Trophoblast cell (in vitro differentiated cells and primary cell): ENCODE measurements around the gene HELZ2.

Source experiments
- DNase-seq, 2 donors: peaks; one replicate each; pipeline ENCODE4 v3.0.0-alpha.2; 2016
- H2AFZ ChIP-seq: 2 replicates; pipeline ENCODE4 v1.6.1; 2013; ENCODE audit warnings: low read length, moderate library complexity, mild to moderate bottlenecking; ENCODE audit not compliant: insufficient read depth, poor library complexity
- H2AK5ac ChIP-seq: 2 replicates; pipeline ENCODE4 v1.6.1; 2013; ENCODE audit warnings: mild to moderate bottlenecking, low read length
- H2BK120ac ChIP-seq: 2 replicates; pipeline ENCODE4 v1.6.1; 2013; ENCODE audit warnings: low read length, mild to moderate bottlenecking, moderate library complexity; ENCODE audit not compliant: insufficient read depth, poor library complexity
- H2BK12ac ChIP-seq: 2 replicates; pipeline ENCODE4 v1.6.1; 2013; ENCODE audit warnings: mild to moderate bottlenecking, low read length, moderate library complexity
- H2BK5ac ChIP-seq: 2 replicates; pipeline ENCODE4 v1.6.1; 2013; ENCODE audit warnings: low read length, low read depth, moderate library complexity, mild to moderate bottlenecking; ENCODE audit not compliant: poor library complexity
- H3K14ac ChIP-seq: 2 replicates; pipeline ENCODE4 v1.6.1; 2013; ENCODE audit warnings: mild to moderate bottlenecking, low read length
- H3K18ac ChIP-seq: 2 replicates; pipeline ENCODE4 v1.6.1; 2013; ENCODE audit warnings: mild to moderate bottlenecking, low read length
- H3K23ac ChIP-seq: 2 replicates; pipeline ENCODE4 v1.6.1; 2013; ENCODE audit warnings: low read length
- H3K27ac ChIP-seq: 2 replicates; pipeline ENCODE4 v1.5.1; 2013; ENCODE audit warnings: low read depth, mild to moderate bottlenecking, inconsistent platforms, low read length, moderate library complexity
- H3K27me3 ChIP-seq: 2 replicates; pipeline ENCODE4 v1.6.1; 2013; ENCODE audit warnings: inconsistent platforms, mild to moderate bottlenecking, low read length, moderate library complexity; ENCODE audit not compliant: insufficient read depth
- H3K36me3 ChIP-seq, 2 experiments: 1 replicate in 1 of 2; 2 replicates in 1 of 2; pipeline ENCODE4 v1.6.1; 2013; ENCODE audit warnings: low read length in 2 of 2, mild to moderate bottlenecking in 2 of 2, moderate library complexity in 1 of 2; ENCODE audit not compliant: insufficient read depth in 2 of 2, control insufficient read depth in 1 of 2
- H3K4ac ChIP-seq: 2 replicates; pipeline ENCODE4 v1.6.1; 2013; ENCODE audit warnings: low read depth, mild to moderate bottlenecking, low read length, moderate library complexity
- H3K4me1 ChIP-seq, 2 experiments: 1 replicate in 1 of 2; 2 replicates in 1 of 2; pipeline ENCODE4 v1.6.1; 2013; ENCODE audit warnings: low read length in 2 of 2, mild to moderate bottlenecking in 2 of 2, moderate library complexity in 1 of 2; ENCODE audit not compliant: insufficient read depth in 2 of 2, control insufficient read depth in 1 of 2
- H3K4me2 ChIP-seq: 2 replicates; pipeline ENCODE4 v1.6.1; 2013; ENCODE audit warnings: inconsistent platforms, mild to moderate bottlenecking, low read length, moderate library complexity
- H3K4me3 ChIP-seq: 2 replicates; pipeline ENCODE4 v1.5.1; 2013; ENCODE audit warnings: mild to moderate bottlenecking, low read depth, low read length, inconsistent platforms
- H3K79me1 ChIP-seq: one replicate; pipeline ENCODE4 v1.6.1; 2013; ENCODE audit warnings: low read length
- H3K79me2 ChIP-seq: 2 replicates; pipeline ENCODE4 v1.6.1; 2013; ENCODE audit warnings: low read length, mild to moderate bottlenecking; ENCODE audit not compliant: control insufficient read depth, insufficient read depth, poor library complexity
- H3K9ac ChIP-seq: 2 replicates; pipeline ENCODE4 v1.6.1; 2013; ENCODE audit warnings: mild to moderate bottlenecking, low read length
- H3K9me3 ChIP-seq: 2 replicates; pipeline ENCODE4 v1.6.1; 2013; ENCODE audit warnings: low read depth, mild to moderate bottlenecking, control low read depth, inconsistent platforms, low read length; ENCODE audit not compliant: insufficient read depth
- H4K12ac ChIP-seq: 2 replicates; pipeline ENCODE4 v1.6.1; 2013; ENCODE audit warnings: low read depth, mild to moderate bottlenecking, low read length, moderate library complexity
- H4K8ac ChIP-seq: 2 replicates; pipeline ENCODE4 v1.6.1; 2013; ENCODE audit warnings: low read depth, mild to moderate bottlenecking, low read length, moderate library complexity
- H4K91ac ChIP-seq: one replicate; pipeline ENCODE4 v1.6.1; 2013; ENCODE audit warnings: low read depth, mild to moderate bottlenecking, low read length, moderate library complexity
- WGBS: extraction: QIAGEN DNeasy Blood & Tissue Kit; methylation state at CpG from one replicate; pipeline ENCODE4 v1.1.7; 2013; ENCODE audit warnings: missing lambda C conversion rate; ENCODE audit not compliant: insufficient read length, insufficient coverage; ENCODE audit errors: extremely low coverage; 5-methylcytosine and 5-hydroxymethylcytosine counted together

HELZ2 gene

GRCh38 chr20:63538204-63539091, 35.6 kb downstream of the HELZ2 start:
- H2BK12ac ChIP-seq = no peak overlapping the region
- peak overlapping the region; percentile 62 for H3K4me2 ChIP-seq
- no peak overlapping the region for H3K18ac ChIP-seq
- no peak overlapping the region for H3K4me3 ChIP-seq
- no peak overlapping the region for H4K91ac ChIP-seq
- H3K9me3 ChIP-seq = no peaks in the 10 kb centered on the region
- H3K23ac ChIP-seq = no peak overlapping the region
- H3K27me3 ChIP-seq = no peaks in the 10 kb centered on the region
- H3K79me1 ChIP-seq = no peaks in the 10 kb centered on the region
- H4K8ac ChIP-seq = peak overlapping the region; percentile 46
- no peak overlapping the region for H3K4ac ChIP-seq
- H3K4me1 ChIP-seq = peaks cover 0 to 5% of the 10 kb centered on the region in 2 experiments
- no peaks in the 10 kb centered on the region for H3K36me3 ChIP-seq
- WGBS = no CpG with 5 or more reads among the region's 27 CpGs
- no peak overlapping the region for H2BK120ac ChIP-seq
- DNase-seq = peak in 1 of 2 donors; percentile 39
- no peaks in the 10 kb centered on the region for H3K79me2 ChIP-seq
- H2AFZ ChIP-seq = peak overlapping the region; percentile 82
- no peak overlapping the region for H3K27ac ChIP-seq
- H2BK5ac ChIP-seq = no peak overlapping the region
- no peak overlapping the region for H4K12ac ChIP-seq
- no peak overlapping the region for H2AK5ac ChIP-seq
- H3K14ac ChIP-seq = no peak overlapping the region
- H3K9ac ChIP-seq = no peak overlapping the region

- Histone ChIP-seq H4K12ac (peak overlapping the region; percentile 4), H3K9ac (no peak overlapping the region), H3K18ac (no peak overlapping the region), H2BK120ac (no peak overlapping the region), H3K4me1 (peaks cover 0 to 5% of the 10 kb centered on the region in 2 experiments), H3K9me3 (no peaks in the 10 kb centered on the region), H2BK12ac (no peak overlapping the region), H3K36me3 (no peaks in the 10 kb centered on the region), H3K27me3 (no peaks in the 10 kb centered on the region), H3K23ac (no peak overlapping the region), H2AFZ (peak overlapping the region; percentile 82), H4K91ac (peak overlapping the region; percentile 16), H3K79me2 (no peaks in the 10 kb centered on the region), H3K14ac (no peak overlapping the region), H3K79me1 (no peaks in the 10 kb centered on the region), H4K8ac (peak overlapping the region; percentile 46), H3K4me3 (no peak overlapping the region), H3K27ac (no peak overlapping the region), H2AK5ac (no peak overlapping the region), H2BK5ac (no peak overlapping the region), H3K4me2 (peak overlapping the region; percentile 62), H3K4ac (no peak overlapping the region)
- WGBS = no CpG with 5 or more reads among the region's 34 CpGs
- DNase-seq = peak; percentile 74 to 87
These were observed 36.4 kb downstream of the HELZ2 start for GRCh38 chr20:63537525-63538203.

GRCh38 chr20:63536997-63537524, 37.0 kb downstream of the HELZ2 start, which contains the start of gene PTK6:
Gene PTK6, minus strand, starts transcription at chr20:63537376. Its CDS starts 62 bp downstream, at chr20:63537314.
- no peak for DNase-seq
- no peak within 1 kb of the TSS for H3K14ac ChIP-seq

GRCh38 chr20:63536241-63536977, 37.6 kb downstream of the HELZ2 start:
- Histone ChIP-seq H3K36me3 (no peaks in the 10 kb centered on the region), H3K4ac (no peak overlapping the region), H3K79me1 (no peaks in the 10 kb centered on the region), H2BK5ac (no peak overlapping the region), H3K9me3 (peaks cover 2% of the 10 kb centered on the region), H2BK12ac (no peak overlapping the region), H3K4me3 (no peak overlapping the region), H4K91ac (no peak overlapping the region), H3K27ac (no peak overlapping the region), H3K4me2 (no peak overlapping the region), H3K14ac (no peak overlapping the region), H2BK120ac (no peak overlapping the region), H3K79me2 (no peaks in the 10 kb centered on the region), H3K27me3 (no peaks in the 10 kb centered on the region), H2AFZ (no peak overlapping the region), H2AK5ac (no peak overlapping the region), H3K18ac (no peak overlapping the region), H3K4me1 (peaks cover 0 to 5% of the 10 kb centered on the region in 2 experiments), H4K8ac (no peak overlapping the region), H4K12ac (no peak overlapping the region), H3K23ac (no peak overlapping the region), H3K9ac (no peak overlapping the region)
- no CpG with 5 or more reads among the region's 35 CpGs for WGBS
- DNase-seq = no peak

More at GRCh38 chr20:63536997-63537524, 37.0 kb downstream of the HELZ2 start, which contains the start of gene PTK6:
- peak within 1 kb of the TSS; percentile 4 for H4K12ac ChIP-seq
- no peak within 1 kb of the TSS for H3K4ac ChIP-seq
- peaks cover 2% of the 10 kb centered on the region for H3K9me3 ChIP-seq
- H3K27me3 ChIP-seq = no peaks in the 10 kb centered on the region
- H3K23ac ChIP-seq = no peak within 1 kb of the TSS
- no peaks in the 10 kb centered on the region for H3K79me2 ChIP-seq
- peaks cover 0 to 5% of the 10 kb centered on the region in 2 experiments for H3K4me1 ChIP-seq
- H3K36me3 ChIP-seq = no peaks in the 10 kb centered on the region
- peak within 1 kb of the TSS; percentile 16 for H4K91ac ChIP-seq
- H3K4me2 ChIP-seq = peak within 1 kb of the TSS; percentile 62
- no peak within 1 kb of the TSS for H2BK120ac ChIP-seq
- no peak within 1 kb of the TSS for H3K4me3 ChIP-seq
- H2BK5ac ChIP-seq = no peak within 1 kb of the TSS
- no CpG with 5 or more reads among the region's 29 CpGs for WGBS
- no peaks in the 10 kb centered on the region for H3K79me1 ChIP-seq
- peak within 1 kb of the TSS; percentile 46 for H4K8ac ChIP-seq
- H3K27ac ChIP-seq = no peak within 1 kb of the TSS
- H2AK5ac ChIP-seq = no peak within 1 kb of the TSS
- no peak within 1 kb of the TSS for H3K18ac ChIP-seq
- no peak within 1 kb of the TSS for H2BK12ac ChIP-seq
- H2AFZ ChIP-seq = peak within 1 kb of the TSS; percentile 82
- no peak within 1 kb of the TSS for H3K9ac ChIP-seq
